Mesenchymal stem cell (in vitro differentiated cells and primary cell): ENCODE measurements around the gene CYB561A3.

Experiments
- DNase-seq: peaks from one replicate; pipeline ENCODE4 v3.0.0-alpha.2; 2013
- H2AFZ ChIP-seq: one replicate; pipeline ENCODE4 v1.6.1; 2013; ENCODE audit warnings: low read depth, mild to moderate bottlenecking, control low read depth, inconsistent platforms, low read length, moderate library complexity
- H2AK5ac ChIP-seq: 2 replicates; pipeline ENCODE4 v1.6.1; 2013; ENCODE audit warnings: low read length, moderate library complexity, mild to moderate bottlenecking, inconsistent platforms; ENCODE audit not compliant: severe bottlenecking
- H2BK120ac ChIP-seq: one replicate; pipeline ENCODE4 v1.6.1; 2013; ENCODE audit warnings: low read depth, mild to moderate bottlenecking, inconsistent platforms, low read length, moderate library complexity
- H2BK12ac ChIP-seq, 2 experiments: one replicate each; pipeline ENCODE4 v1.6.1; 2013; ENCODE audit warnings: inconsistent platforms in 2 of 2, low read length in 2 of 2, mild to moderate bottlenecking in 2 of 2, moderate library complexity in 2 of 2, control low read depth in 1 of 2
- H2BK15ac ChIP-seq: one replicate; pipeline ENCODE4 v1.6.1; 2013; ENCODE audit warnings: mild to moderate bottlenecking, low read depth, inconsistent platforms; ENCODE audit not compliant: poor library complexity, severe bottlenecking
- H2BK5ac ChIP-seq: 2 replicates; pipeline ENCODE4 v1.6.1; 2013; ENCODE audit warnings: low read depth, mild to moderate bottlenecking, low read length, control low read depth, inconsistent platforms; ENCODE audit not compliant: poor library complexity, severe bottlenecking
- H3K14ac ChIP-seq, 2 experiments: one replicate each; pipeline ENCODE4 v1.6.1; 2013; ENCODE audit warnings: inconsistent platforms in 2 of 2, low read length in 2 of 2, control low read depth in 1 of 2, mild to moderate bottlenecking in 1 of 2, moderate library complexity in 1 of 2
- H3K18ac ChIP-seq, 2 experiments: one replicate each; pipeline ENCODE4 v1.6.1; 2013; ENCODE audit warnings: inconsistent platforms in 2 of 2, low read length in 2 of 2, control low read depth in 1 of 2, low read depth in 1 of 2, mild to moderate bottlenecking in 1 of 2
- H3K23ac ChIP-seq, 2 experiments: one replicate each; pipeline ENCODE4 v1.6.1; 2013; ENCODE audit warnings: inconsistent platforms in 2 of 2, low read length in 2 of 2, mild to moderate bottlenecking in 2 of 2, moderate library complexity in 2 of 2, control low read depth in 1 of 2
- H3K27ac ChIP-seq: 2 replicates; pipeline ENCODE4 v1.5.1; 2013; ENCODE audit warnings: mild to moderate bottlenecking, moderate library complexity, low read length, control low read depth, inconsistent platforms; ENCODE audit not compliant: poor library complexity, severe bottlenecking
- H3K27me3 ChIP-seq, 2 experiments: 2 replicates each; pipeline versions ENCODE4 v1.6.1 to v1.7.0; 2013; ENCODE audit warnings: low read length in 2 of 2, mild to moderate bottlenecking in 2 of 2, moderate library complexity in 2 of 2, control low read depth in 1 of 2, inconsistent platforms in 1 of 2; ENCODE audit not compliant: control insufficient read depth in 1 of 2, insufficient read depth in 1 of 2
- H3K36me3 ChIP-seq, 2 experiments: 2 replicates each; pipeline versions ENCODE4 v1.6.1 to v1.7.0; 2013; ENCODE audit warnings: low read length in 2 of 2, control low read depth in 1 of 2, inconsistent platforms in 1 of 2, low read depth in 1 of 2, mild to moderate bottlenecking in 1 of 2; ENCODE audit not compliant: insufficient read depth in 2 of 2, control insufficient read depth in 1 of 2
- H3K4ac ChIP-seq, 2 experiments: one replicate each; pipeline ENCODE4 v1.6.1; 2013; ENCODE audit warnings: inconsistent platforms in 2 of 2, low read length in 2 of 2, mild to moderate bottlenecking in 2 of 2, moderate library complexity in 2 of 2, control low read depth in 1 of 2, low read depth in 1 of 2
- H3K4me1 ChIP-seq: 2 replicates; pipeline ENCODE4 v1.6.1; 2013; ENCODE audit warnings: low read depth, low read length, control low read depth; ENCODE audit not compliant: control insufficient read depth, insufficient read depth
- H3K4me2 ChIP-seq: 2 replicates; pipeline ENCODE4 v1.6.1; 2013; ENCODE audit warnings: low read length, mild to moderate bottlenecking, inconsistent platforms; ENCODE audit not compliant: poor library complexity, severe bottlenecking
- H3K4me3 ChIP-seq, 2 experiments: 2 replicates each; pipeline versions ENCODE4 v1.5.1 to v1.7.0; 2013; ENCODE audit warnings: low read length in 2 of 2, mild to moderate bottlenecking in 2 of 2, control low read depth in 1 of 2, low read depth in 1 of 2; ENCODE audit not compliant: insufficient read depth in 1 of 2
- H3K79me1 ChIP-seq: replicated peaks from 2 replicates; pipeline ENCODE4 v1.6.1; 2013; ENCODE audit warnings: mild to moderate bottlenecking, control low read depth, low read length, inconsistent platforms; ENCODE audit not compliant: poor library complexity, severe bottlenecking
- H3K9ac ChIP-seq: 2 replicates; pipeline ENCODE4 v1.7.0; 2013; ENCODE audit warnings: mild to moderate bottlenecking, low read length, moderate library complexity
- H3K9me3 ChIP-seq: 2 replicates; pipeline ENCODE4 v1.7.0; 2013; ENCODE audit warnings: mild to moderate bottlenecking, low read length; ENCODE audit not compliant: control insufficient read depth
- H4K8ac ChIP-seq: one replicate; pipeline ENCODE4 v1.6.1; 2013; ENCODE audit warnings: inconsistent platforms, mild to moderate bottlenecking, low read length, moderate library complexity
- H4K91ac ChIP-seq: one replicate; pipeline ENCODE4 v1.6.1; 2013; ENCODE audit warnings: mild to moderate bottlenecking, low read length, inconsistent platforms
- WGBS: methylation state at CpG from one replicate; pipeline ENCODE4 v1.1.7; 2013; ENCODE audit warnings: mixed read lengths; 5-methylcytosine and 5-hydroxymethylcytosine counted together

Gene CYB561A3

DNA sequence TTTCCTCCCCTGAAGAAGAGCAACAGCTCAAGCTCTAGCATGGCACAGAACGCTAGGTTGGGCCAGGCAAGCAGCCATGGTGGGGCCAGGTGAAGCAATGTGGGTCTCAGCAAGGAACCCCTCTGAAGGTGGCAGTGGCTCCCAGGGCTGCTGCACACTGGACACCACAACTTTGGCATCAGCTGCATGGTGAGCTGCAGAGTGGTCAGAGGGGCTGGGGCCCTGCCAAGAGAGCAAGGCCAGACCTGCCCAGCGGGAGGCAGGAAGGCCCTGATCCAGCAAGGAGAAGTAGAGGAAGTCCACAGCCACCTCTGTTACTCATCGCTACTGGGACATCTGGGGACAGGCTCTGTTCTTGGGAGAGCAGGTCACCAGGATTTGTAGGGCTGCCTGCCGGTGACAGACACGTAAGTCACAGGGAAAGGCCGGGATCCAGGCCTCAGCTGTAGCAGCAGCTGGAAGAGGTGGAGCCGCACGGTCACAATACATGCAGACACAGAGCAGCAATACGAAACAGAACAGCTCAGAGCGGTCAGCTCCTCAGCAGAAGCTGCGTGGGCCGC is 12.4 kb downstream of the CYB561A3 start:
- no peak overlapping the region for H4K91ac ChIP-seq
- no peak overlapping the region for H3K27ac ChIP-seq
- no peak overlapping the region for H3K14ac ChIP-seq
- peaks cover 3% of the 10 kb centered on the region for H3K4me1 ChIP-seq
- no peaks in the 10 kb centered on the region for H3K79me1 ChIP-seq
- H2BK5ac ChIP-seq: no peak overlapping the region
- H2AK5ac ChIP-seq: no peak overlapping the region
- H3K9me3 ChIP-seq: no peaks in the 10 kb centered on the region
- H3K27me3 ChIP-seq: no peaks in the 10 kb centered on the region
- no peak overlapping the region for H2AFZ ChIP-seq
- no peak overlapping the region for H3K4me3 ChIP-seq
- no peak overlapping the region for H3K23ac ChIP-seq
- DNase-seq: no peak
- H3K4ac ChIP-seq: no peak overlapping the region
- H2BK15ac ChIP-seq: no peak overlapping the region
- H3K9ac ChIP-seq: no peak overlapping the region
- no peak overlapping the region for H4K8ac ChIP-seq
- H2BK12ac ChIP-seq: no peak overlapping the region
- H2BK120ac ChIP-seq: no peak overlapping the region
- peaks cover 76 to 83% of the 10 kb centered on the region in 2 experiments for H3K36me3 ChIP-seq
- H3K4me2 ChIP-seq: no peak overlapping the region
- WGBS: 96% methylated on average over 12 of the region's 12 CpGs
- H3K18ac ChIP-seq: no peak overlapping the region

GRCh38 chr11:61347916-61348461 is 13.7 kb downstream of the CYB561A3 start:
- Histone ChIP-seq H2AK5ac (no peak overlapping the region), H2BK5ac (no peak overlapping the region), H2BK120ac (no peak overlapping the region), H3K9me3 (no peaks in the 10 kb centered on the region), H3K14ac (no peak overlapping the region), H4K91ac (no peak overlapping the region), H3K27ac (no peak overlapping the region), H4K8ac (no peak overlapping the region), H2BK12ac (no peak overlapping the region), H3K23ac (no peak overlapping the region), H2AFZ (no peak overlapping the region), H3K4ac (no peak overlapping the region), H3K4me2 (no peak overlapping the region), H3K79me1 (no peaks in the 10 kb centered on the region), H2BK15ac (no peak overlapping the region), H3K4me1 (peaks cover 5% of the 10 kb centered on the region), H3K27me3 (no peaks in the 10 kb centered on the region), H3K36me3 (peaks cover 70 to 83% of the 10 kb centered on the region in 2 experiments), H3K4me3 (no peak overlapping the region), H3K9ac (no peak overlapping the region), H3K18ac (no peak overlapping the region)
- WGBS: 76% methylated on average over 10 of the region's 11 CpGs
- DNase-seq: peak; percentile 15

- H2AFZ ChIP-seq: no peak overlapping the region
- no peak overlapping the region for H3K4me2 ChIP-seq
- WGBS: 91% methylated on average over 14 of the region's 14 CpGs
- H3K4ac ChIP-seq: no peak overlapping the region
- H2BK15ac ChIP-seq: no peak overlapping the region
- H2BK5ac ChIP-seq: no peak overlapping the region
- H3K9me3 ChIP-seq: no peaks in the 10 kb centered on the region
- no peak overlapping the region for H4K8ac ChIP-seq
- no peak overlapping the region for H2BK120ac ChIP-seq
- H3K23ac ChIP-seq: no peak overlapping the region
- DNase-seq: no peak
- H2AK5ac ChIP-seq: no peak overlapping the region
- no peak overlapping the region for H3K18ac ChIP-seq
- H3K4me3 ChIP-seq: no peak overlapping the region
- H3K9ac ChIP-seq: no peak overlapping the region
- peaks cover 5% of the 10 kb centered on the region for H3K4me1 ChIP-seq
- H3K36me3 ChIP-seq: peaks cover 61 to 88% of the 10 kb centered on the region in 2 experiments
- no peak overlapping the region for H2BK12ac ChIP-seq
- H3K27me3 ChIP-seq: no peaks in the 10 kb centered on the region
- H3K14ac ChIP-seq: no peak overlapping the region
- H4K91ac ChIP-seq: no peak overlapping the region
- no peaks in the 10 kb centered on the region for H3K79me1 ChIP-seq
- H3K27ac ChIP-seq: no peak overlapping the region
Observed at GRCh38 chr11:61345954-61346843, 15.5 kb downstream of the CYB561A3 start.

DNA sequence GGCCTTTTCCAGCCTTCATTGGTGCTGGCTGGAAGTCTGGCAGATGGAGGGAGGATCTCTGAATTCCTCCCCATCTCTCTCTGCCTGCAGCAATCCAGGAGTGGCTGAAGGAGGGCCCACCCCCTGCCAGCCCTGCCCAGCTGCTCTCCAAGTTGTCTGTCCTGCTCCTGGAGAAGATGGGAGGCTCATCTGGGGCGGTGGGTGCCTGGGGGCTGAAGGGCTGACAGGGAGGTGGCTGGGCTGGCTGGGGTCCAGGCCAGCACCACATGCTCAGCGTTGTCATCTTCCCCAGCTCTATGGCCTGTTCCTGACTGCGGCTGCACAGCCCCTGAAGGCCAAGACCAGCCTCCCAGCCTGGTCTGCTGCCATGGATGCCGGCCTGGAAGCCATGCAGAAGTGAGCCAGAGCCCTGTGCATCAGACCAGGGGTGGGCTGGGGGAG is 16.5 kb downstream of the CYB561A3 start:
- H2BK15ac ChIP-seq: no peak overlapping the region
- WGBS: 98% methylated on average over 4 of the region's 4 CpGs
- H2AFZ ChIP-seq: no peak overlapping the region
- H3K9me3 ChIP-seq: no peaks in the 10 kb centered on the region
- no peaks in the 10 kb centered on the region for H3K27me3 ChIP-seq
- no peak overlapping the region for H4K8ac ChIP-seq
- no peak overlapping the region for H2BK120ac ChIP-seq
- peaks cover 5% of the 10 kb centered on the region for H3K4me1 ChIP-seq
- H2BK12ac ChIP-seq: no peak overlapping the region
- H3K14ac ChIP-seq: no peak overlapping the region
- H3K36me3 ChIP-seq: peaks cover 55 to 81% of the 10 kb centered on the region in 2 experiments
- H2BK5ac ChIP-seq: no peak overlapping the region
- H4K91ac ChIP-seq: no peak overlapping the region
- no peak overlapping the region for H3K9ac ChIP-seq
- H3K4me2 ChIP-seq: no peak overlapping the region
- no peak overlapping the region for H3K27ac ChIP-seq
- no peak overlapping the region for H3K18ac ChIP-seq
- H3K4ac ChIP-seq: no peak overlapping the region
- no peak overlapping the region for H3K23ac ChIP-seq
- H3K4me3 ChIP-seq: no peak overlapping the region
- H3K79me1 ChIP-seq: no peaks in the 10 kb centered on the region
- DNase-seq: no peak
- H2AK5ac ChIP-seq: no peak overlapping the region
